Measurements from ENCODE around the gene IL17RA.

- TF ChIP-seq POLR2A (IDR thresholded peaks at IDR 0.05; ENCODE audit: low read length) (no peak), GATA1 (IDR thresholded peaks at IDR 0.05; ENCODE audit: low read depth, low read length) (no peak)
Observed at GRCh38 chr22:17121233-17122195, 36.7 kb downstream of the IL17RA start, which contains the start of gene TMEM121B.

Data from erythroblast (primary cell).